Karpas-422 (cell line): ENCODE measurements around the gene CALHM4. TPM values are rescaled to one million over a fixed set of nuclear protein-coding genes. Genes with fewer than 3 reads are reported as not detected.

Experiments used
- DNase-seq: peaks from one replicate; pipeline ENCODE4 v3.0.0-alpha.2; 2015
- H2AFZ ChIP-seq: fragments of 200-600 bp; sonication (generic); 2 replicates; pipeline ENCODE4 v1.6.1; 2014; ENCODE audit warnings: antibody characterized with exemption, low read length, mixed read lengths
- H3K27ac ChIP-seq: fragments of 200-600 bp; sonication (generic); 2 replicates; pipeline ENCODE4 v1.5.1; 2014; ENCODE audit warnings: mild to moderate bottlenecking, low read length, moderate library complexity
- H3K27me3 ChIP-seq: fragments of 200-600 bp; sonication (generic); 2 replicates; pipeline ENCODE4 v1.6.1; 2014; ENCODE audit warnings: low read length, mixed read lengths
- H3K36me3 ChIP-seq: fragments of 200-600 bp; sonication (generic); 2 replicates; pipeline ENCODE4 v1.6.1; 2014; ENCODE audit warnings: low read length, mixed read lengths; ENCODE audit not compliant: insufficient read depth
- H3K4me1 ChIP-seq: fragments of 200-600 bp; sonication (generic); 2 replicates; pipeline ENCODE4 v1.6.1; 2014; ENCODE audit warnings: mild to moderate bottlenecking, low read length, mixed read lengths
- H3K4me2 ChIP-seq: fragments of 200-600 bp; sonication (generic); 2 replicates; pipeline ENCODE4 v1.6.1; 2014; ENCODE audit warnings: low read length, low read depth, mild to moderate bottlenecking; ENCODE audit not compliant: poor library complexity, severe bottlenecking
- H3K4me3 ChIP-seq: fragments of 200-600 bp; sonication (generic); 2 replicates; pipeline ENCODE4 v1.5.1; 2014; ENCODE audit warnings: mild to moderate bottlenecking, antibody characterized with exemption, low read length, mixed read lengths
- H3K79me2 ChIP-seq: fragments of 200-600 bp; sonication (generic); 2 replicates; pipeline ENCODE4 v1.6.1; 2014; ENCODE audit warnings: mild to moderate bottlenecking, low read length, mixed read lengths
- H3K9ac ChIP-seq: fragments of 200-600 bp; sonication (generic); 2 replicates; pipeline ENCODE4 v1.6.0; 2014; ENCODE audit warnings: low read length
- H3K9me2 ChIP-seq: fragments of 200-600 bp; sonication (generic), shearing (Covaris generic); replicated peaks from 2 replicates; pipeline ENCODE4 v1.6.0; 2014; ENCODE audit warnings: mild to moderate bottlenecking, low read length, moderate library complexity; ENCODE audit not compliant: insufficient read depth
- H3K9me3 ChIP-seq: fragments of 300-700, 200-600 bp; sonication (generic); 2 replicates; pipeline ENCODE4 v1.6.1; 2014; ENCODE audit warnings: low read length, mixed read lengths
- H4K20me1 ChIP-seq: fragments of 200-600 bp; sonication (generic); 2 replicates; pipeline ENCODE4 v1.6.1; 2014; ENCODE audit warnings: mild to moderate bottlenecking, antibody characterized with exemption, low read length, low read depth; ENCODE audit not compliant: insufficient read depth
- total RNA-seq: library from RNA; depleted of rRNA; stranded (reverse); fragments of >200 nt; shearing (Covaris generic); gene quantifications from 2 replicates; pipeline ENCODE4 v1.2.3, GENCODE V29; 2014; ENCODE audit warnings: low replicate concordance

CALHM4 gene
- total RNA-seq, 1 experiment from 2014 or later = not detected

DNA sequence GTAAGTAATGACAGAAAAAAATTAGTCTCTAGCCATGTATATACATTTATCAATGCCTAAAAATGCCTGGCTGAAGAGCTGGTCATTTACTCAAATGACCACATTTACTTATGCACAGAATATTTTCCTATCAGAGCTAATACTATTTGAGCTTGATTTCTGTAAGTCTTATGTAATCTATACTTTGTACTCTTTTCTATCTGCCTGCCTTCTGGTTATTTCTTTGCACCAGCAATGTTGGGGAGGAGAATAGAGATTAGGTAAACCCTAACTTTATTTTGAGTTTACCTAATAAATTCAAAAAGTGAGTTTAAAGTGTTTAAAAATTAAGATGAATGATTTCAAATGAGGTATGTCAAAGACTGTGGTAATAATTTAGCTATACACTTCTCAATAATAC lies 38.4 kb upstream of the CALHM4 start:
- Histone ChIP-seq H3K4me2 (no peak overlapping the region), H3K36me3 (no peaks in the 10 kb centered on the region), H2AFZ (no peak overlapping the region)

DNA sequence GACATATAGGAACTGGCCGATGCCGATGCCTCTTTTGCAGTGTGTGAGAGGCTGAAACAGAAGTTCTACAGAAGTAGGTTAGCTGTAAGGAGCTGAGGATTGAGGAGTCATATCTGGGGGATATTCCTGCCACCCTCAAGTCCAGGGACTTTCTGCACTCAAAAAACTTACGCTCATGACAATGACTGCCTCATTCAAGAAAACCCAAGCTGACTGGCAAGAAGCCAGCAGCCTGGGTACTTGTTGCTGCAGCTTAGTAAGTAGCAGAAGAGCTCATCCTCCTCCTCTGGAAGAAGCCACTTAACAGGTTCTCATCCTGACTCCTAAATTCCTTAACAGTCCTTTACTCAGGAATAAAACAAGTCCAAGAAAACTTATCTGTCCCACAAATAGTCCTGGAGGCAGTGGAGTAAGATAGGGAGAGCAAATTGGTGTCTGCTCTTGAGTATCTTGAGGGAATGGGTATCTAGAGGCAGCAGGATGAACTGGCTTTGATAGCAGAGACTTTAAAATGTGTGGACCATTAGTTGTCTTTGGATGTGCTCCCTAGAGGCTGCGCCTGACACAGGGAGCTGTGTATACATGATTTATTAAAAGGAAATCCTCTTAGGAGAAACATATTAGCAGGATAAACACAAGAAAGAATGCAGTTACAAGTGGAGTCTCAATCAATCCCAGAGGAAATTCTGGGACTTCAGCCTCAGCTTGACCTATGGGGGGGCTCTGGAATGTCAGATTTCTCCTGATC lies 34.8 kb upstream of the CALHM4 start:
- no peaks in the 10 kb centered on the region for H3K36me3 ChIP-seq

More for the DNA sequence above, 38.4 kb upstream of the CALHM4 start:
- no peaks in the 10 kb centered on the region for H3K4me1 ChIP-seq
- DNase-seq = no peak
- H3K27ac ChIP-seq = no peak overlapping the region
- no peaks in the 10 kb centered on the region for H3K9me2 ChIP-seq
- no peak overlapping the region for H3K9ac ChIP-seq
- no peaks in the 10 kb centered on the region for H3K27me3 ChIP-seq
- no peaks in the 10 kb centered on the region for H3K9me3 ChIP-seq
- no peaks in the 10 kb centered on the region for H3K79me2 ChIP-seq
- H3K4me3 ChIP-seq = no peak overlapping the region
- no peaks in the 10 kb centered on the region for H4K20me1 ChIP-seq

DNA sequence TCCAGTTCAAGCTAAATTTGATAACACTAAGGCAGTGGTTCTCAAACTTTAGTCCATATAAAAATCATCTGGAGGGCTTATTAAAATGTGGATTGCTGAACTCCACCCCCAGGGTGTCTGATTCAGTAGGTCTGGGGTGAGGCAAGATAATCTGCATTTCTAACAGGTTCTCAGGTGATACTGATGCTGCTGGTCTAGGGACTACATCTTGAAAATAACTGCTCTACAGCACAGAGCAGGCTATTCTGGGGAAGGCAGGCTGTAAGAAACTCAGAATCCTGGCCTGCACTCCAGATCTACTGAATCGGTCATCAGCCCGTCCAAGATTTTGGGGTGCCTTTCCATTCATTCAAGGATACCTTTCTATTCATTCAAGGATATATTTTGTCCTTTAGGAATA lies 30.7 kb upstream of the CALHM4 start:
- Histone ChIP-seq H3K36me3 (no peaks in the 10 kb centered on the region), H2AFZ (no peak overlapping the region), H3K9ac (no peak overlapping the region), H3K9me3 (no peaks in the 10 kb centered on the region), H4K20me1 (no peaks in the 10 kb centered on the region), H3K27me3 (no peaks in the 10 kb centered on the region), H3K4me3 (no peak overlapping the region), H3K9me2 (no peaks in the 10 kb centered on the region), H3K79me2 (no peaks in the 10 kb centered on the region), H3K27ac (no peak overlapping the region), H3K4me1 (no peaks in the 10 kb centered on the region), H3K4me2 (no peak overlapping the region)
- DNase-seq = no peak

More for the DNA sequence above, 34.8 kb upstream of the CALHM4 start:
- Histone ChIP-seq H3K4me3 (no peak overlapping the region), H3K79me2 (no peaks in the 10 kb centered on the region), H3K4me1 (no peaks in the 10 kb centered on the region), H3K9ac (no peak overlapping the region), H3K27me3 (no peaks in the 10 kb centered on the region), H3K27ac (no peak overlapping the region), H2AFZ (no peak overlapping the region), H4K20me1 (no peaks in the 10 kb centered on the region), H3K4me2 (no peak overlapping the region), H3K9me2 (no peaks in the 10 kb centered on the region), H3K9me3 (no peaks in the 10 kb centered on the region)
- no peak for DNase-seq

DNA sequence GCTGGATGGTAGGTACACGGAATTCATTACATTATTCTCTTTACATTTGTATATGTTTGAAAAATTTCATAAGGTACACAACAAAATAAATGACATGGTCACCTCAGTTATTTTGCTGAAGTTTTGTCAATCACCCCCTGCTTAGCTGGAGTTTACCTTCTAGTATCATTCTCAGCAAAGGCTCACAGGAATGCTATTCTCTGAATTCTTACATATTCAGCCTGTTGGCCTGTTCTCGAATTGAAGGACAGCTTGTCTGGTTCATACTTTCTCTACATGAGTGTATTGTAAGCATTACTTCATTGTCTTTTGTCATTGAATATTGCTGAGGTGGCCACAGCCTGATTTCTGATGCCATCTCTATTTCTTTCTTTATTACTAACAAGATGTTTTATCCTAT lies 29.3 kb upstream of the CALHM4 start:
- no peaks in the 10 kb centered on the region for H3K27me3 ChIP-seq

DNA sequence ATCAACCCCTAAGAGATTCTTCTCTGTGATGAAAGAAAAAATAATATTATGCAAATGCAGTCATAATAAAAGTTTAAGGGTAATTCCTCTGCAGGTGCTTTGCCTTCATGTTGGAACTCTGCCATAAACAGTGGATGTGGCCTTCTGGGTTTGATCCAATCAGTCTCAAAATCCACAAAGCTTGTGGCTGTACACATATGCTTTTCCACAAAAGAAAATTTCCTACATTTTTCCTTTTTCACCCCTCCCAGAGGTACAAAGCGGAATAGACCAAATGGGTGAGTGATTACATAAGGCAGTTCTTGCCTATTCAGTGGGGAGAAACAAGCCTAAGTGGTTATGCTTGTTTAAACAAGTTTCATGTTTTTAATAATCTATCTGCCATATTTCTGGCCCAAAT lies 25.4 kb upstream of the CALHM4 start:
- Histone ChIP-seq H3K9me2 (no peaks in the 10 kb centered on the region), H3K79me2 (no peaks in the 10 kb centered on the region), H3K36me3 (no peaks in the 10 kb centered on the region), H3K27me3 (no peaks in the 10 kb centered on the region), H4K20me1 (no peaks in the 10 kb centered on the region), H3K9ac (no peak overlapping the region), H3K27ac (no peak overlapping the region), H3K4me3 (no peak overlapping the region), H3K9me3 (no peaks in the 10 kb centered on the region), H2AFZ (no peak overlapping the region), H3K4me1 (no peaks in the 10 kb centered on the region), H3K4me2 (no peak overlapping the region)
- DNase-seq = no peak

More for the DNA sequence above, 29.3 kb upstream of the CALHM4 start:
- Histone ChIP-seq H2AFZ (no peak overlapping the region), H3K79me2 (no peaks in the 10 kb centered on the region), H4K20me1 (no peaks in the 10 kb centered on the region), H3K27ac (no peak overlapping the region), H3K9me2 (no peaks in the 10 kb centered on the region), H3K4me1 (no peaks in the 10 kb centered on the region), H3K36me3 (no peaks in the 10 kb centered on the region), H3K4me2 (no peak overlapping the region), H3K9me3 (no peaks in the 10 kb centered on the region), H3K4me3 (no peak overlapping the region), H3K9ac (no peak overlapping the region)
- no peak for DNase-seq

DNA sequence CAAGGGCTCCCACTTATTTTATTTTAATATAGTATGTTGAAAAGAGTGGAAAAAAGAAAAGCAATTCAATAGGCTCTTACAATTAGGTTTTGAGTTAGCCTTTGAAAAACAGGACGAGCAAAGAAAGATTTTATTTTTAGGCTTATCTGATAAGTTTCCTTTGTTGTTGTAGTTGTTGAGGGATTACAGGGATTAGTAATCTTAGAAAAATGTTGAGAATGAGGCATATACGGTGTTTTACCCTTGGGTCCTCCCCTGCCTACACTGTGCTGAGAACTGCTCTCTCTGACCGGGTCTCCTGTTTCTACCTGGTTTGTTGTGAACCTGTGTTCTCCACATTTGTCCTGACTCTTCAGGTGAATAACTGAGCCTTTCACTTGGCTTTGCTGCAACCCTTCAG lies 24.8 kb upstream of the CALHM4 start:
- H3K4me3 ChIP-seq = no peak overlapping the region
- no peaks in the 10 kb centered on the region for H3K9me3 ChIP-seq
- H3K79me2 ChIP-seq = no peaks in the 10 kb centered on the region
- no peak overlapping the region for H3K4me2 ChIP-seq
- H2AFZ ChIP-seq = no peak overlapping the region
- H3K9ac ChIP-seq = no peak overlapping the region
- no peaks in the 10 kb centered on the region for H3K36me3 ChIP-seq
- H3K9me2 ChIP-seq = no peaks in the 10 kb centered on the region
- no peak for DNase-seq
- H3K27me3 ChIP-seq = no peaks in the 10 kb centered on the region
- no peaks in the 10 kb centered on the region for H4K20me1 ChIP-seq
- no peaks in the 10 kb centered on the region for H3K4me1 ChIP-seq
- H3K27ac ChIP-seq = no peak overlapping the region

DNA sequence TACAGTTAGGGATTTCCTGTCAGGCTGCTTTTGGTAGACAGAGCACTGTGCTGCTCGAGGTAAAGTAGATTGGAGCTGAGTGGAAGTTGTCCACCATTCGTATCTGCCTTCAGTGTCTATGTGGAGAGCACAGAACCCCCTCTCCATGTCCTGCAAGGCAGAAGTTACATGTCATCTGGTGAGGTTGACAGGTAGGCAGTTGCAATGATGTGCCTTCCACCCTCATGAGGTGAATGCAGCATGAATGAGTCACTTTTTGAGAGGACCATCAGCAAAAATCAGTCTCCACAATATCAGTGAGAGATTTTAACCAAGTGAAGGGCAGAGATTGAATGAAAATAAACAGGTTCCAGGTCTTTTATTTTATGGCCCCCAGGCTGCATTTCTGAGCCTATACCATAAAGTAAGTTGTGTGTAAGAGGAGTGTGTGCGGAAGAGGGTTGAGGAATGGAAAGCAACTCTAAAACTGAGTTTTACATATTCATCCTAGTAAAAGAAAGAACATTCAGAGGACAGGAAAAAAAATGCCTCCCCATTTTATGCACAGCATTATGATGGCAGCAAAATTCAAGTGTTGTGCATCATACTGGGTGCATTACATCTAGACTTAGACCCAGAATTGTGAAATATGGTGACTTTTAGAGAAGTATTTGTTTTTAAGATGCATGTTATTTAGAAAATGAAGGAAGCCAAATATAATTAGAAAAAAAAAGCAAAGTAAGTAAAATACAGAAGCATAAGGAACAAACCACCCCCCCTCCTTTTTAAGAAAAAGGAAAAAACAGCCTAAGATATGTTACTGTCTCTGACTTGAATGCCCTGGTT lies 23.9 kb upstream of the CALHM4 start:
- Histone ChIP-seq H2AFZ (no peak overlapping the region), H3K4me1 (no peaks in the 10 kb centered on the region), H3K9me3 (no peaks in the 10 kb centered on the region), H3K9ac (no peak overlapping the region), H3K9me2 (no peaks in the 10 kb centered on the region), H3K27ac (no peak overlapping the region), H3K79me2 (no peaks in the 10 kb centered on the region), H4K20me1 (no peaks in the 10 kb centered on the region), H3K4me2 (no peak overlapping the region), H3K36me3 (no peaks in the 10 kb centered on the region), H3K27me3 (no peaks in the 10 kb centered on the region), H3K4me3 (no peak overlapping the region)
- no peak for DNase-seq

DNA sequence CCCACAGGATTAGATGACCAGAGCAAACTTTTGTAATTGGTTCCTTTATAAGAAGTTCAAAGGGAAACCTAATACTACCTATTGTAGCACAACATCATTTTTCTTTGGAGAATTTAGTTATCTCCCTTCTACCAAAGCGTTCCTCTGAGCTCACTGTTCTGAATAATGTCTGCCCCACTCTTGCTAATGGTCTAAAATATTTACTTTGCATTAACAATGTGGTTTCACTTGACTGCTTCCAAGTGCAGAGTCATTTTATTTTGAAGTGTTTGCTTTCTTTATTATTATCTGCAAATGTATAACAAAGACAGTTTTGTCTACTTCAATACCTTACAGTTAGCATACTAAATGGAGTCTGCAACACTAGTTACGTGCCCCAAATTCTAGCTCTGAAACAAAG lies 23.1 kb upstream of the CALHM4 start:
- Histone ChIP-seq H3K27me3 (no peaks in the 10 kb centered on the region), H2AFZ (no peak overlapping the region), H4K20me1 (no peaks in the 10 kb centered on the region), H3K9ac (no peak overlapping the region), H3K9me2 (no peaks in the 10 kb centered on the region), H3K79me2 (no peaks in the 10 kb centered on the region), H3K36me3 (no peaks in the 10 kb centered on the region), H3K27ac (no peak overlapping the region), H3K4me1 (no peaks in the 10 kb centered on the region), H3K4me3 (no peak overlapping the region), H3K4me2 (no peak overlapping the region), H3K9me3 (no peaks in the 10 kb centered on the region)
- DNase-seq = no peak
